ENCODE data around the gene PDLIM1. TPM values are rescaled to one million over a fixed set of nuclear protein-coding genes. Genes with fewer than 3 reads are reported as not detected.

PDLIM1 gene
- total RNA-seq, 1 experiment from 2014 or later, result 98.1 TPM

DNA sequence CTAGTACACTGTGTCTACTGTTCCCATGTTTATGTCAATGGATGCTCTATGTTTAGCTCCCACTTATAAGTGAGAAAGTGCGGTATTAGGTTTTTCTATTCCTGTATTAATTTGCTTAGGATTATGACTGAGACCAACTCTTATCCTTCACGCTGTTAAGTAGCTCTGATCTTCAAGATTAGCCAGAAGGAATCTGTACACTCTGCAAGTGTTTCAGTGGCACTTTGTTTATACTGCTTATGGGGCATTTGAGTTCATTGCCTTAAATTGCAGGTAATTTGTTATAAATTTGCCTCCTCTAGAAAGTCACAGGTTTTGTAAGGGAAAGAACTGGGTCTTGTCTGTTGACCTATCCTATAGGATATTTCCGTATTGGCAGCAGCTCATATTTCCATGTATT, 103.2 kb downstream of the PDLIM1 start:
- no peaks in the 10 kb centered on the region for H3K36me3 Mint-ChIP-seq (ENCODE audit: insufficient read depth, unreplicated experiment)
- ChIA-PET CTCF (interaction anchor here (0.6 to 5.0 kb wide), 5 partner anchors 44 to 338 kb away, joined by 3 to 44 read pairs (median 3); no protein-coding TSS in a partner anchor), POLR2A (interaction anchor here (0.7 kb wide), 1 partner anchor 131 kb away, joined by 3 read pairs; no protein-coding TSS in a partner anchor)
- H3K4me3 Mint-ChIP-seq (ENCODE audit: unreplicated experiment), result no peak overlapping the region
- intact Hi-C loops (cut with micrococcal nuclease), result no loop called here
- peaks cover 6% of the 10 kb centered on the region for H3K4me1 Mint-ChIP-seq (ENCODE audit: insufficient read depth, unreplicated experiment)
- H3K9me3 Mint-ChIP-seq (ENCODE audit: unreplicated experiment), result no peaks in the 10 kb centered on the region
- H3K27me3 Mint-ChIP-seq (ENCODE audit: insufficient read depth, unreplicated experiment), result peaks cover 13% of the 10 kb centered on the region
- no peak for DNase-seq (ENCODE audit: unreplicated experiment)
- H3K27ac Mint-ChIP-seq (ENCODE audit: low read depth, unreplicated experiment), result no peak overlapping the region
- BruUV-seq (replicated peaks), result no TSS peak
- TF ChIP-seq, protein P1, sequence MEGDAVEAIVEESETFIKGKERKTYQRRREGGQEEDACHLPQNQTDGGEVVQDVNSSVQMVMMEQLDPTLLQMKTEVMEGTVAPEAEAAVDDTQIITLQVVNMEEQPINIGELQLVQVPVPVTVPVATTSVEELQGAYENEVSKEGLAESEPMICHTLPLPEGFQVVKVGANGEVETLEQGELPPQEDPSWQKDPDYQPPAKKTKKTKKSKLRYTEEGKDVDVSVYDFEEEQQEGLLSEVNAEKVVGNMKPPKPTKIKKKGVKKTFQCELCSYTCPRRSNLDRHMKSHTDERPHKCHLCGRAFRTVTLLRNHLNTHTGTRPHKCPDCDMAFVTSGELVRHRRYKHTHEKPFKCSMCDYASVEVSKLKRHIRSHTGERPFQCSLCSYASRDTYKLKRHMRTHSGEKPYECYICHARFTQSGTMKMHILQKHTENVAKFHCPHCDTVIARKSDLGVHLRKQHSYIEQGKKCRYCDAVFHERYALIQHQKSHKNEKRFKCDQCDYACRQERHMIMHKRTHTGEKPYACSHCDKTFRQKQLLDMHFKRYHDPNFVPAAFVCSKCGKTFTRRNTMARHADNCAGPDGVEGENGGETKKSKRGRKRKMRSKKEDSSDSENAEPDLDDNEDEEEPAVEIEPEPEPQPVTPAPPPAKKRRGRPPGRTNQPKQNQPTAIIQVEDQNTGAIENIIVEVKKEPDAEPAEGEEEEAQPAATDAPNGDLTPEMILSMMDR (IDR thresholded peaks at IDR 0.05; ENCODE audit: unreplicated experiment), result no peak

Other genes starting within 250 kb of the PDLIM1 start
- gene CYP2C8, start 221.5 kb downstream of the PDLIM1 start, total RNA-seq (2022), result not detected in 2 replicates
- gene ACSM6, start 96.8 kb downstream of the PDLIM1 start, total RNA-seq (2022), result not detected in 2 replicates

Data from MCF 10A (cell line).